Uterus (tissue), 2 donors: ENCODE data around the gene ZNF841.

Source experiments
- POLR2A ChIP-seq, 2 donors: fragments of 450-650 bp; IDR thresholded peaks; one replicate each; pipeline ENCODE4 v1.6.1; 2016; ENCODE audit warnings: antibody characterized with exemption in 2 of 2, mild to moderate bottlenecking in 1 of 2, moderate library complexity in 1 of 2
- TF ChIP-seq, protein P1 (sequence below), 4 experiments: fragments of 200-600 bp in 2 of 4; fragments of 450-650 bp in 2 of 4; sonication (generic) in 2 of 4; IDR thresholded peaks; one replicate each; pipeline ENCODE4 v1.5.1; 2016 to 2019; ENCODE audit warnings: antibody characterized with exemption in 4 of 4, mild to moderate bottlenecking in 2 of 4, moderate library complexity in 1 of 4

GRCh38 chr19:52138278-52138982 is 42.9 kb upstream of the ZNF841 start:
- TF ChIP-seq, protein P1, sequence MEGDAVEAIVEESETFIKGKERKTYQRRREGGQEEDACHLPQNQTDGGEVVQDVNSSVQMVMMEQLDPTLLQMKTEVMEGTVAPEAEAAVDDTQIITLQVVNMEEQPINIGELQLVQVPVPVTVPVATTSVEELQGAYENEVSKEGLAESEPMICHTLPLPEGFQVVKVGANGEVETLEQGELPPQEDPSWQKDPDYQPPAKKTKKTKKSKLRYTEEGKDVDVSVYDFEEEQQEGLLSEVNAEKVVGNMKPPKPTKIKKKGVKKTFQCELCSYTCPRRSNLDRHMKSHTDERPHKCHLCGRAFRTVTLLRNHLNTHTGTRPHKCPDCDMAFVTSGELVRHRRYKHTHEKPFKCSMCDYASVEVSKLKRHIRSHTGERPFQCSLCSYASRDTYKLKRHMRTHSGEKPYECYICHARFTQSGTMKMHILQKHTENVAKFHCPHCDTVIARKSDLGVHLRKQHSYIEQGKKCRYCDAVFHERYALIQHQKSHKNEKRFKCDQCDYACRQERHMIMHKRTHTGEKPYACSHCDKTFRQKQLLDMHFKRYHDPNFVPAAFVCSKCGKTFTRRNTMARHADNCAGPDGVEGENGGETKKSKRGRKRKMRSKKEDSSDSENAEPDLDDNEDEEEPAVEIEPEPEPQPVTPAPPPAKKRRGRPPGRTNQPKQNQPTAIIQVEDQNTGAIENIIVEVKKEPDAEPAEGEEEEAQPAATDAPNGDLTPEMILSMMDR (IDR thresholded peaks at IDR 0.05): no peak
- TF ChIP-seq POLR2A (IDR thresholded peaks at IDR 0.05): no peak
